ENCODE measurements around the gene HS3ST5. TPM values are rescaled to one million over a fixed set of nuclear protein-coding genes. Genes with fewer than 3 reads are reported as not detected.

Gene HS3ST5
- total and polyA plus RNA-seq, 2 experiments from 2014 or later, result 2.4 to 4.1 TPM

- H3K27ac ChIP-seq, result no peak overlapping the region
- no peaks in the 10 kb centered on the region for H3K36me3 ChIP-seq
- no peak for DNase-seq (ENCODE audit: low read depth in 1 of 2, low spot score in 1 of 2)
- H3K4me3 ChIP-seq, result no peak overlapping the region
- H3K9me3 ChIP-seq (ENCODE audit: low read depth), result no peaks in the 10 kb centered on the region
- peaks cover 6% of the 10 kb centered on the region for H3K4me1 ChIP-seq (ENCODE audit: low read depth)
- H3K27me3 ChIP-seq, result no peaks in the 10 kb centered on the region
- TF ChIP-seq CTCF (IDR thresholded peaks at IDR 0.05; ENCODE audit: low read depth, low read length), result no peak
Observed at GRCh38 chr6:114312931-114313330, 29.9 kb downstream of the HS3ST5 start.

GRCh38 chr6:114310053-114310452 lies 32.8 kb downstream of the HS3ST5 start:
- no peak for DNase-seq (ENCODE audit: low read depth in 1 of 2, low spot score in 1 of 2)
- Histone ChIP-seq H3K4me3 (no peak overlapping the region), H3K27ac (no peak overlapping the region), H3K9me3 (ENCODE audit: low read depth) (no peaks in the 10 kb centered on the region), H3K36me3 (no peaks in the 10 kb centered on the region), H3K27me3 (no peaks in the 10 kb centered on the region), H3K4me1 (ENCODE audit: low read depth) (no peaks in the 10 kb centered on the region)
- no peak for TF ChIP-seq CTCF (IDR thresholded peaks at IDR 0.05; ENCODE audit: low read depth, low read length)

- Histone ChIP-seq H3K9me3 (ENCODE audit: low read depth) (no peaks in the 10 kb centered on the region), H3K27ac (no peak overlapping the region), H3K4me3 (no peak overlapping the region), H3K36me3 (no peaks in the 10 kb centered on the region), H3K27me3 (no peaks in the 10 kb centered on the region), H3K4me1 (ENCODE audit: low read depth) (peaks cover 7% of the 10 kb centered on the region)
- peak; percentile 29 to 44 for DNase-seq (ENCODE audit: low read depth in 1 of 2, low spot score in 1 of 2)
- peak; percentile 46 for TF ChIP-seq CTCF (IDR thresholded peaks at IDR 0.05; ENCODE audit: low read depth, low read length)
Observed at GRCh38 chr6:114304304-114304887, 38.4 kb downstream of the HS3ST5 start.

GRCh38 chr6:114301596-114302219 lies 41.1 kb downstream of the HS3ST5 start:
- no peak overlapping the region for H3K4me3 ChIP-seq
- H3K27ac ChIP-seq, result no peak overlapping the region
- TF ChIP-seq CTCF (IDR thresholded peaks at IDR 0.05; ENCODE audit: low read depth, low read length), result no peak
- H3K36me3 ChIP-seq, result no peaks in the 10 kb centered on the region
- no peaks in the 10 kb centered on the region for H3K9me3 ChIP-seq (ENCODE audit: low read depth)
- H3K4me1 ChIP-seq (ENCODE audit: low read depth), result peaks cover 7% of the 10 kb centered on the region
- no peak for DNase-seq (ENCODE audit: low read depth in 1 of 2, low spot score in 1 of 2)
- H3K27me3 ChIP-seq, result no peaks in the 10 kb centered on the region

GRCh38 chr6:114297135-114297534 lies 45.7 kb downstream of the HS3ST5 start:
- no peak for DNase-seq (ENCODE audit: low read depth in 1 of 2, low spot score in 1 of 2)
- peaks cover 7% of the 10 kb centered on the region for H3K4me1 ChIP-seq (ENCODE audit: low read depth)
- TF ChIP-seq CTCF (IDR thresholded peaks at IDR 0.05; ENCODE audit: low read depth, low read length), result no peak
- no peak overlapping the region for H3K27ac ChIP-seq
- H3K4me3 ChIP-seq, result no peak overlapping the region
- H3K36me3 ChIP-seq, result no peaks in the 10 kb centered on the region
- no peaks in the 10 kb centered on the region for H3K27me3 ChIP-seq
- H3K9me3 ChIP-seq (ENCODE audit: low read depth), result no peaks in the 10 kb centered on the region

All from cardiac muscle cell (in vitro differentiated cells and primary cell).